ENCODE results near the gene GUCA2A. TPM values are rescaled to one million over a fixed set of nuclear protein-coding genes. Genes with fewer than 3 reads are reported as not detected.
"Not testable (repeated sequence)": the region's sequence is repeated elsewhere in the genome, so short reads cannot be mapped to it uniquely, and the experiment has no call there.

Gene GUCA2A
- not detected in 2 replicates for total RNA-seq
- not detected for polyA plus RNA-seq (2012)

GRCh38 chr1:42164551-42165420 is at the start of gene GUCA2A:
Gene GUCA2A (minus strand): TSS chr1:42164745. CDS start chr1:42164712, 33 bp downstream.
- DNase-seq (ENCODE audit: low read depth), result no peak

- DNase-seq (ENCODE audit: low read depth), result no peak
These were observed 46.7 kb upstream of the GUCA2A start for GRCh38 chr1:42211224-42211623.

GRCh38 chr1:42210421-42211133 is 46.0 kb upstream of the GUCA2A start:
- peak; percentile 55 for DNase-seq (ENCODE audit: low read depth)

GRCh38 chr1:42209526-42210251 is 45.1 kb upstream of the GUCA2A start:
- peak; percentile 72 for DNase-seq (ENCODE audit: low read depth)

GRCh38 chr1:42206930-42207329 is 42.4 kb upstream of the GUCA2A start:
- DNase-seq (ENCODE audit: low read depth), result not testable (repeated sequence)

- DNase-seq (ENCODE audit: low read depth), result no peak
These were observed 41.6 kb upstream of the GUCA2A start for GRCh38 chr1:42206164-42206563.

- no peak for DNase-seq (ENCODE audit: low read depth)
These were observed 37.4 kb upstream of the GUCA2A start for GRCh38 chr1:42201986-42202385.

GRCh38 chr1:42198251-42198650 is 33.7 kb upstream of the GUCA2A start:
- no peak for DNase-seq (ENCODE audit: low read depth)

GRCh38 chr1:42195841-42196240 is 31.3 kb upstream of the GUCA2A start:
- no peak for DNase-seq (ENCODE audit: low read depth)

- DNase-seq (ENCODE audit: low read depth), result no peak
These were observed 27.6 kb upstream of the GUCA2A start for GRCh38 chr1:42192106-42192505.

GRCh38 chr1:42191319-42191718 is 26.8 kb upstream of the GUCA2A start:
- no peak for DNase-seq (ENCODE audit: low read depth)

GRCh38 chr1:42189931-42190853 is 25.6 kb upstream of the GUCA2A start:
- DNase-seq (ENCODE audit: low read depth), result peak; percentile 44

GRCh38 chr1:42186152-42186551 is 21.6 kb upstream of the GUCA2A start:
- peak; percentile 84 for DNase-seq (ENCODE audit: low read depth)

GRCh38 chr1:42184616-42185015 is 20.1 kb upstream of the GUCA2A start:
- no peak for DNase-seq (ENCODE audit: low read depth)

GRCh38 chr1:42183957-42184268 is 19.4 kb upstream of the GUCA2A start:
- DNase-seq (ENCODE audit: low read depth), result no peak

- no peak for DNase-seq (ENCODE audit: low read depth)
These were observed 18.8 kb upstream of the GUCA2A start for GRCh38 chr1:42183210-42183956.

GRCh38 chr1:42181687-42182086 is 17.1 kb upstream of the GUCA2A start:
- DNase-seq (ENCODE audit: low read depth), result no peak

GRCh38 chr1:42179900-42180329 is 15.4 kb upstream of the GUCA2A start:
- DNase-seq (ENCODE audit: low read depth), result no peak

- DNase-seq (ENCODE audit: low read depth), result no peak
These were observed 14.7 kb upstream of the GUCA2A start for GRCh38 chr1:42179275-42179674.

GRCh38 chr1:42178249-42178648 is 13.7 kb upstream of the GUCA2A start:
- DNase-seq (ENCODE audit: low read depth), result no peak

Measured in myocyte (in vitro differentiated cells).